ENCODE data around the gene COL9A3.
"Not testable (repeated sequence)": the region's sequence is repeated elsewhere in the genome, so short reads cannot be mapped to it uniquely, and the experiment has no call there.

COL9A3 gene

GRCh38 chr20:62844182-62844581 is 27.3 kb downstream of the COL9A3 start:
- CTCF ChIA-PET = no interaction called here
- Mint-ChIP-seq H3K27me3 (peaks cover 4% of the 10 kb centered on the region), H3K36me3 (no peaks in the 10 kb centered on the region), H3K27ac (no peak overlapping the region), H3K9me3 (no peaks in the 10 kb centered on the region), H3K4me1 (no peaks in the 10 kb centered on the region), H3K4me3 (no peak overlapping the region)
- no peak for DNase-seq

GRCh38 chr20:62845416-62846160 is 28.7 kb downstream of the COL9A3 start:
- no peak for DNase-seq
- H3K27ac Mint-ChIP-seq = no peak overlapping the region
- no peak overlapping the region for H3K4me3 Mint-ChIP-seq
- H3K27me3 Mint-ChIP-seq = no peaks in the 10 kb centered on the region
- no peaks in the 10 kb centered on the region for H3K9me3 Mint-ChIP-seq
- no peaks in the 10 kb centered on the region for H3K4me1 Mint-ChIP-seq
- CTCF ChIA-PET = interaction anchor here (0.6 kb wide), 1 partner anchor 84 kb away, joined by 3 read pairs; no protein-coding TSS in a partner anchor
- H3K36me3 Mint-ChIP-seq = no peaks in the 10 kb centered on the region

GRCh38 chr20:62846166-62846890 is 29.5 kb downstream of the COL9A3 start:
- no peak for DNase-seq
- Mint-ChIP-seq H3K9me3 (no peaks in the 10 kb centered on the region), H3K4me3 (no peak overlapping the region), H3K27ac (no peak overlapping the region), H3K27me3 (no peaks in the 10 kb centered on the region), H3K36me3 (no peaks in the 10 kb centered on the region), H3K4me1 (no peaks in the 10 kb centered on the region)
- CTCF ChIA-PET = interaction anchor here (0.6 to 0.7 kb wide), 2 partner anchors 84 to 377 kb away, joined by 3 read pairs; no protein-coding TSS in a partner anchor

- H3K27ac Mint-ChIP-seq, H3K36me3 Mint-ChIP-seq, DNase-seq, H3K27me3 Mint-ChIP-seq, H3K9me3 Mint-ChIP-seq, H3K4me3 Mint-ChIP-seq, H3K4me1 Mint-ChIP-seq: not testable (repeated sequence)
- CTCF ChIA-PET = interaction anchor here (0.7 to 1.3 kb wide), 2 partner anchors 10 to 80 kb away, joined by 4 to 5 read pairs; no protein-coding TSS in a partner anchor
Observed at GRCh38 chr20:62848917-62849316, 32.1 kb downstream of the COL9A3 start.

GRCh38 chr20:62849431-62849830 is 32.6 kb downstream of the COL9A3 start:
- Mint-ChIP-seq H3K4me3 (no peak overlapping the region), H3K4me1 (no peaks in the 10 kb centered on the region), H3K36me3 (peaks cover 10% of the 10 kb centered on the region), H3K27me3 (no peaks in the 10 kb centered on the region), H3K27ac (no peak overlapping the region), H3K9me3 (no peaks in the 10 kb centered on the region)
- CTCF ChIA-PET = interaction anchor here (0.6 to 1.3 kb wide), 3 partner anchors 10 to 80 kb away, joined by 4 to 5 read pairs (median 5); no protein-coding TSS in a partner anchor
- no peak for DNase-seq

GRCh38 chr20:62850333-62850974 is 33.6 kb downstream of the COL9A3 start:
- DNase-seq = no peak
- Mint-ChIP-seq H3K9me3 (no peaks in the 10 kb centered on the region), H3K4me1 (no peaks in the 10 kb centered on the region), H3K4me3 (no peak overlapping the region), H3K36me3 (peaks cover 12% of the 10 kb centered on the region), H3K27ac (no peak overlapping the region), H3K27me3 (no peaks in the 10 kb centered on the region)
- CTCF ChIA-PET = no interaction called here

- CTCF ChIA-PET = interaction anchor here (0.8 kb wide), 1 partner anchor 10 kb away, joined by 3 read pairs; no protein-coding TSS in a partner anchor
- no peak for DNase-seq
- Mint-ChIP-seq H3K36me3 (peaks cover 16% of the 10 kb centered on the region), H3K27me3 (no peaks in the 10 kb centered on the region), H3K4me1 (no peaks in the 10 kb centered on the region), H3K27ac (no peak overlapping the region), H3K9me3 (no peaks in the 10 kb centered on the region), H3K4me3 (no peak overlapping the region)
Observed at GRCh38 chr20:62852196-62852595, 35.3 kb downstream of the COL9A3 start.

GRCh38 chr20:62852841-62853240 is 36.0 kb downstream of the COL9A3 start:
- no peak overlapping the region for H3K4me3 Mint-ChIP-seq
- no peak overlapping the region for H3K27ac Mint-ChIP-seq
- no peaks in the 10 kb centered on the region for H3K9me3 Mint-ChIP-seq
- peaks cover 19% of the 10 kb centered on the region for H3K36me3 Mint-ChIP-seq
- CTCF ChIA-PET = no interaction called here
- no peaks in the 10 kb centered on the region for H3K4me1 Mint-ChIP-seq
- H3K27me3 Mint-ChIP-seq = no peaks in the 10 kb centered on the region
- DNase-seq = no peak

GRCh38 chr20:62853304-62853703 is 36.5 kb downstream of the COL9A3 start:
- DNase-seq, H3K4me3 Mint-ChIP-seq, H3K27me3 Mint-ChIP-seq, H3K27ac Mint-ChIP-seq, H3K9me3 Mint-ChIP-seq, H3K4me1 Mint-ChIP-seq: not testable (repeated sequence)
- CTCF ChIA-PET = interaction anchor here (0.9 kb wide), 1 partner anchor 32 kb away, joined by 3 read pairs; no protein-coding TSS in a partner anchor
- H3K36me3 Mint-ChIP-seq = peaks cover 23% of the 10 kb centered on the region

GRCh38 chr20:62854121-62854520 is 37.3 kb downstream of the COL9A3 start:
- CTCF ChIA-PET = interaction anchor here (0.9 kb wide), 1 partner anchor 32 kb away, joined by 3 read pairs; no protein-coding TSS in a partner anchor
- no peak overlapping the region for H3K4me3 Mint-ChIP-seq
- H3K36me3 Mint-ChIP-seq = peaks cover 23% of the 10 kb centered on the region

GRCh38 chr20:62855120-62855519 is 38.3 kb downstream of the COL9A3 start:
- peaks cover 2% of the 10 kb centered on the region for H3K27me3 Mint-ChIP-seq
- H3K4me3 Mint-ChIP-seq = no peak overlapping the region
- H3K36me3 Mint-ChIP-seq = peaks cover 23% of the 10 kb centered on the region
- no peak for DNase-seq
- H3K4me1 Mint-ChIP-seq = peaks cover 15% of the 10 kb centered on the region
- no peaks in the 10 kb centered on the region for H3K9me3 Mint-ChIP-seq
- H3K27ac Mint-ChIP-seq = no peak overlapping the region
- CTCF ChIA-PET = interaction anchor here (1.0 kb wide), 1 partner anchor 13 kb away, joined by 3 read pairs; no protein-coding TSS in a partner anchor

More at GRCh38 chr20:62854121-62854520, 37.3 kb downstream of the COL9A3 start:
- peaks cover 6% of the 10 kb centered on the region for H3K4me1 Mint-ChIP-seq
- no peak for DNase-seq
- no peaks in the 10 kb centered on the region for H3K27me3 Mint-ChIP-seq
- H3K9me3 Mint-ChIP-seq = no peaks in the 10 kb centered on the region
- H3K27ac Mint-ChIP-seq = no peak overlapping the region

GRCh38 chr20:62856931-62857619 is 40.2 kb downstream of the COL9A3 start:
- Mint-ChIP-seq H3K4me1 (peaks cover 22% of the 10 kb centered on the region), H3K27me3 (peaks cover 11% of the 10 kb centered on the region), H3K27ac (no peak overlapping the region), H3K36me3 (peaks cover 23% of the 10 kb centered on the region), H3K4me3 (no peak overlapping the region), H3K9me3 (no peaks in the 10 kb centered on the region)
- no peak for DNase-seq
- CTCF ChIA-PET = no interaction called here

GRCh38 chr20:62858058-62858830 is 41.4 kb downstream of the COL9A3 start:
- Mint-ChIP-seq H3K4me1 (peaks cover 26% of the 10 kb centered on the region), H3K27me3 (peaks cover 21% of the 10 kb centered on the region), H3K9me3 (no peaks in the 10 kb centered on the region), H3K27ac (no peak overlapping the region), H3K4me3 (no peak overlapping the region), H3K36me3 (peaks cover 17% of the 10 kb centered on the region)
- CTCF ChIA-PET = interaction anchor here (1.1 to 2.1 kb wide), 2 partner anchors 9 to 49 kb away, joined by 3 to 5 read pairs; no protein-coding TSS in a partner anchor
- DNase-seq = no peak
